Stimulated activated CD4-positive, alpha-beta T cell treated with anti-CD3 and anti-CD28 coated beads, TNF-alpha, amount 100 ng/mL, for 1 hour (primary cell): ENCODE measurements around the gene KCNJ16.

ENCODE experiments used
- DNase-seq, 3 donors: peaks; one replicate each; pipeline ENCODE4 v3.0.0-alpha.2; 2020; ENCODE audit warnings: low read depth in 3 of 3, low spot score in 1 of 3

The KCNJ16 gene

GRCh38 chr17:70067134-70067533 is 7.9 kb upstream of the KCNJ16 start:
- DNase-seq: no peak

- DNase-seq: no peak
Measured at GRCh38 chr17:70070305-70071027, 4.6 kb upstream of the KCNJ16 start.

GRCh38 chr17:70071127-70071526 is 3.9 kb upstream of the KCNJ16 start:
- DNase-seq: no peak

- DNase-seq: no peak
Measured at GRCh38 chr17:70071620-70072019, 3.4 kb upstream of the KCNJ16 start.

GRCh38 chr17:70072546-70073309 is 2.3 kb upstream of the KCNJ16 start:
- no peak for DNase-seq

GRCh38 chr17:70073310-70073709 is 1.7 kb upstream of the KCNJ16 start:
- no peak for DNase-seq

- no peak for DNase-seq
Measured at GRCh38 chr17:70073799-70074198, 1.2 kb upstream of the KCNJ16 start.

- DNase-seq: no peak
Measured at GRCh38 chr17:70074236-70074830, 692 bp upstream of the KCNJ16 start.

- DNase-seq: no peak
Measured at GRCh38 chr17:70076189-70076588, 1.2 kb downstream of the KCNJ16 start.

- no peak for DNase-seq
Measured at GRCh38 chr17:70076831-70077230, 1.8 kb downstream of the KCNJ16 start.

GRCh38 chr17:70078549-70078948 is 3.5 kb downstream of the KCNJ16 start:
- DNase-seq: no peak

GRCh38 chr17:70078994-70079531 is 4.0 kb downstream of the KCNJ16 start:
- DNase-seq: no peak

GRCh38 chr17:70080541-70081347 is 5.7 kb downstream of the KCNJ16 start:
- DNase-seq: no peak

GRCh38 chr17:70081885-70082284 is 6.9 kb downstream of the KCNJ16 start:
- DNase-seq: no peak

GRCh38 chr17:70084476-70084875 is 9.5 kb downstream of the KCNJ16 start:
- no peak for DNase-seq

- DNase-seq: no peak
Measured at GRCh38 chr17:70086516-70086915, 11.5 kb downstream of the KCNJ16 start.

- DNase-seq: no peak
Measured at GRCh38 chr17:70089513-70090148, 14.6 kb downstream of the KCNJ16 start.

- DNase-seq: no peak
Measured at GRCh38 chr17:70091005-70091568, 16.1 kb downstream of the KCNJ16 start.

- DNase-seq: no peak
Measured at GRCh38 chr17:70091696-70092095, 16.7 kb downstream of the KCNJ16 start.

- DNase-seq: no peak
Measured at GRCh38 chr17:70093163-70093562, 18.1 kb downstream of the KCNJ16 start.
